Measurements from ENCODE around the gene PTP4A2. TPM values are rescaled to one million over a fixed set of nuclear protein-coding genes. Genes with fewer than 3 reads are reported as not detected.

The PTP4A2 gene
- total RNA-seq, 1 donor from 2014 or later: 162 TPM

- peaks cover 5% of the 10 kb centered on the region for H3K4me1 Mint-ChIP-seq (ENCODE audit: unreplicated experiment)
- no peaks in the 10 kb centered on the region for H3K27me3 Mint-ChIP-seq (ENCODE audit: unreplicated experiment)
- H3K36me3 Mint-ChIP-seq (ENCODE audit: low read depth, unreplicated experiment): no peaks in the 10 kb centered on the region
- H3K4me3 Mint-ChIP-seq (ENCODE audit: unreplicated experiment): no peak overlapping the region
- H3K9me3 Mint-ChIP-seq (ENCODE audit: unreplicated experiment): no peaks in the 10 kb centered on the region
- no peak for DNase-seq (ENCODE audit: low spot score)
- TF ChIP-seq, protein P1, sequence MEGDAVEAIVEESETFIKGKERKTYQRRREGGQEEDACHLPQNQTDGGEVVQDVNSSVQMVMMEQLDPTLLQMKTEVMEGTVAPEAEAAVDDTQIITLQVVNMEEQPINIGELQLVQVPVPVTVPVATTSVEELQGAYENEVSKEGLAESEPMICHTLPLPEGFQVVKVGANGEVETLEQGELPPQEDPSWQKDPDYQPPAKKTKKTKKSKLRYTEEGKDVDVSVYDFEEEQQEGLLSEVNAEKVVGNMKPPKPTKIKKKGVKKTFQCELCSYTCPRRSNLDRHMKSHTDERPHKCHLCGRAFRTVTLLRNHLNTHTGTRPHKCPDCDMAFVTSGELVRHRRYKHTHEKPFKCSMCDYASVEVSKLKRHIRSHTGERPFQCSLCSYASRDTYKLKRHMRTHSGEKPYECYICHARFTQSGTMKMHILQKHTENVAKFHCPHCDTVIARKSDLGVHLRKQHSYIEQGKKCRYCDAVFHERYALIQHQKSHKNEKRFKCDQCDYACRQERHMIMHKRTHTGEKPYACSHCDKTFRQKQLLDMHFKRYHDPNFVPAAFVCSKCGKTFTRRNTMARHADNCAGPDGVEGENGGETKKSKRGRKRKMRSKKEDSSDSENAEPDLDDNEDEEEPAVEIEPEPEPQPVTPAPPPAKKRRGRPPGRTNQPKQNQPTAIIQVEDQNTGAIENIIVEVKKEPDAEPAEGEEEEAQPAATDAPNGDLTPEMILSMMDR (IDR thresholded peaks at IDR 0.05; ENCODE audit: unreplicated experiment): no peak
- no peak overlapping the region for H3K27ac Mint-ChIP-seq (ENCODE audit: unreplicated experiment)
Observed at GRCh38 chr1:31886866-31887265, 51.3 kb downstream of the PTP4A2 start.

DNA sequence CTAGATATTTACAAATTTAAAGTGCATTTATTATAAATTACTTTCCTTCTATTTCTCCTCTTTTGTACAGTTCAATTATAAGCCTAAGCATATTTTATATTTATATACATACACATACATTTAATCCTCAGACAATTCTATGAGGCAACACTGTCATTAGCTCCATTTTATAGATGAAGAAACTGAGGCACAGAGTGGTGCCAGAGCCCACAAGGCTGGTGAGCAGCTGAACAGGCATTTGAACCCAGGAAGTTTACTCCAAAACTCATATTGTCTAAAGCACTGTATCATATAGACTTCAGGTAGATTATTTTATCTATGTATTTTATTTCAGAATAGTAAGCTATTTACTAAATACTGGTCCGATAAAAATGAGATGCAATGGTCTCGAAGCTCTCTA lies 52.3 kb downstream of the PTP4A2 start:
- TF ChIP-seq, protein P1 (IDR thresholded peaks at IDR 0.05; ENCODE audit: unreplicated experiment): no peak
- H3K4me3 Mint-ChIP-seq (ENCODE audit: unreplicated experiment): no peak overlapping the region
- H3K4me1 Mint-ChIP-seq (ENCODE audit: unreplicated experiment): peaks cover 5% of the 10 kb centered on the region
- no peaks in the 10 kb centered on the region for H3K36me3 Mint-ChIP-seq (ENCODE audit: low read depth, unreplicated experiment)
- no peak for DNase-seq (ENCODE audit: low spot score)
- H3K27ac Mint-ChIP-seq (ENCODE audit: unreplicated experiment): no peak overlapping the region
- H3K9me3 Mint-ChIP-seq (ENCODE audit: unreplicated experiment): no peaks in the 10 kb centered on the region
- no peaks in the 10 kb centered on the region for H3K27me3 Mint-ChIP-seq (ENCODE audit: unreplicated experiment)

DNA sequence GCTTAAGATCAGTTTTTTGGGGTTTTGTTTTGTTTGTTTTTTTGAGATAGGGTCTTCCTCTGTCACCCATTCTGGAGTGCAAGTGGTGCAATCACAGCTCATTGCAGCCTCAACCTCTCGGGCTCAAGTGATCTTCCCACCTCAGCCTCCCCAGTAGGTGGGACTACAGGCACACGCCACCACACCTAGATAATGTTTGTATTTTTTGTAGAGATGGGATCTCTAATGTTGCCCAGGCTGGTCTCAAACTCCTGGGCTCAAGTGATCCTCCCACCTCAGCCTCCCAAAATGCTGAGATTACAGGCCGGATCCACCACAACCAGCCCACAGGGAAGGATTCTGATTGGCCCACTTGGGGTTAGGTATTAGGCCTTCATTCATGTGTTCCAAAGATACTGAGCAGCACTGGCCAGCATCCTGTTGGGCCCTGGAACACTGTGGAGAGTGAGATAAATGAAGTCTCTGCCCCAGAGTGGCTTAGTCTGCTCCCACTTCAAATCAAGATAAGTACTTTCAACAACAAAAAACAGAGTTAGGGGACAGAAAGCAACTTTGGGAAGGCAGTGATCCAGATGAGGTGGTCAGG lies 54.7 kb downstream of the PTP4A2 start:
- Mint-ChIP-seq H3K27ac (ENCODE audit: unreplicated experiment) (no peak overlapping the region), H3K4me3 (ENCODE audit: unreplicated experiment) (no peak overlapping the region), H3K27me3 (ENCODE audit: unreplicated experiment) (no peaks in the 10 kb centered on the region), H3K36me3 (ENCODE audit: low read depth, unreplicated experiment) (no peaks in the 10 kb centered on the region), H3K9me3 (ENCODE audit: unreplicated experiment) (no peaks in the 10 kb centered on the region), H3K4me1 (ENCODE audit: unreplicated experiment) (no peaks in the 10 kb centered on the region)
- no peak for DNase-seq (ENCODE audit: low spot score)
- TF ChIP-seq, protein P1 (IDR thresholded peaks at IDR 0.05; ENCODE audit: unreplicated experiment): no peak

GRCh38 chr1:31881688-31882000 lies 56.5 kb downstream of the PTP4A2 start:
- TF ChIP-seq, protein P1 (IDR thresholded peaks at IDR 0.05; ENCODE audit: unreplicated experiment): no peak

DNA sequence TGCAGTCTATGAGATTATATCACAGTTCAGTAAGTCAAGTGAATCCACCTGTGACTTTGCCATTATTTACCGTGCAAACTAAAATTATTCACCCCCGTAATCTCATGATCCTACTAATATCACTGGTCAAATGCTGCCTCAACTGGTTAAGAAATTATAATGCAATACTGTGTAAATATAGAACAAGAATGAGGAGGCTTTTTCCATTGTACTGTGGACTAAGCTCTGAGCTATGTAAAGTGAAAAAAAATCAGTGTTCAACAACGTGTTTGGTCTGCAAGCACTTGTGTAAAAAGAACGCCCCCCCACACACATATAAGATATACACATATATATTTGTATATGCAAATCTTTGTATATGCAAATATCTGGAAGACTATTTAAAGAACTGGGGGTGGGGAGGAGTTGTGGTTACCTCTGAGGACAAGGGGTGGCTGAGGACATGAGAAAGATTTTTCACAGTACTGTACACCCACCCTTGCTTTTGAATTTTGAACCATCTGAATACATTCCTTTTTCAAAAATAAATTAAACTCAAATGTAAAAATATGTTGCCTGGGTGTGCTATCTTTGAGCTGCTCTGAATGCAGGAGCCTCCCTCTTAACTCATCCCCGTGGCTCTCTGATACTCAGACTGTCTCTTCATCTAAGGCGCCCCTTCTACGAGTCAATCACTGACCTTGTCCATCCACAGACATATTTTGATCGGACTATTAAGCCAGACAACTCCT lies 57.0 kb downstream of the PTP4A2 start:
- TF ChIP-seq, protein P1 (IDR thresholded peaks at IDR 0.05; ENCODE audit: unreplicated experiment): no peak
- Mint-ChIP-seq H3K27ac (ENCODE audit: unreplicated experiment) (no peak overlapping the region), H3K27me3 (ENCODE audit: unreplicated experiment) (no peaks in the 10 kb centered on the region)

More at GRCh38 chr1:31881688-31882000, 56.5 kb downstream of the PTP4A2 start:
- H3K4me1 Mint-ChIP-seq (ENCODE audit: unreplicated experiment): no peaks in the 10 kb centered on the region
- H3K4me3 Mint-ChIP-seq (ENCODE audit: unreplicated experiment): no peak overlapping the region
- no peak overlapping the region for H3K27ac Mint-ChIP-seq (ENCODE audit: unreplicated experiment)
- no peaks in the 10 kb centered on the region for H3K9me3 Mint-ChIP-seq (ENCODE audit: unreplicated experiment)
- no peak for DNase-seq (ENCODE audit: low spot score)
- H3K27me3 Mint-ChIP-seq (ENCODE audit: unreplicated experiment): no peaks in the 10 kb centered on the region
- H3K36me3 Mint-ChIP-seq (ENCODE audit: low read depth, unreplicated experiment): no peaks in the 10 kb centered on the region

More for the DNA sequence above, 57.0 kb downstream of the PTP4A2 start:
- H3K36me3 Mint-ChIP-seq (ENCODE audit: low read depth, unreplicated experiment): no peaks in the 10 kb centered on the region
- no peak overlapping the region for H3K4me3 Mint-ChIP-seq (ENCODE audit: unreplicated experiment)
- no peaks in the 10 kb centered on the region for H3K9me3 Mint-ChIP-seq (ENCODE audit: unreplicated experiment)
- H3K4me1 Mint-ChIP-seq (ENCODE audit: unreplicated experiment): no peaks in the 10 kb centered on the region
- no peak for DNase-seq (ENCODE audit: low spot score)
